HuH-7.5 (cell line): ENCODE results near the gene CXCL11.
"Not testable (repeated sequence)": the region's sequence is repeated elsewhere in the genome, so short reads cannot be mapped to it uniquely, and the experiment has no call there.

Experiments used
- DNase-seq: peaks from one replicate; pipeline ENCODE4 v3.0.0; 2011; ENCODE audit warnings: low spot score

Gene CXCL11

GRCh38 chr4:76042241-76042998 lies 6.5 kb upstream of the CXCL11 start:
- not testable (repeated sequence) for DNase-seq

GRCh38 chr4:76036855-76037254 lies 985 bp upstream of the CXCL11 start:
- no peak for DNase-seq

GRCh38 chr4:76035141-76035540 lies 729 bp downstream of the CXCL11 start:
- DNase-seq = no peak

GRCh38 chr4:76029300-76029699 lies 6.6 kb downstream of the CXCL11 start:
- no peak for DNase-seq

GRCh38 chr4:76028350-76028765 lies 7.5 kb downstream of the CXCL11 start:
- no peak for DNase-seq

GRCh38 chr4:76024065-76024464 lies 11.8 kb downstream of the CXCL11 start:
- no peak for DNase-seq

GRCh38 chr4:76023389-76023788 lies 12.5 kb downstream of the CXCL11 start, which contains the start of gene CXCL10:
CXCL10 (minus strand) TSS chr4:76023497; CDS start chr4:76023431, 66 bp downstream.
- DNase-seq = no peak

- no peak for DNase-seq
Measured at GRCh38 chr4:76022677-76023076, 13.2 kb downstream of the CXCL11 start.

GRCh38 chr4:76022031-76022430 lies 13.8 kb downstream of the CXCL11 start:
- DNase-seq = no peak

- DNase-seq = no peak
Measured at GRCh38 chr4:76017056-76017686, 18.7 kb downstream of the CXCL11 start.

GRCh38 chr4:76016393-76016792 lies 19.5 kb downstream of the CXCL11 start:
- DNase-seq = no peak

- no peak for DNase-seq
Measured at GRCh38 chr4:76013540-76013939, 22.3 kb downstream of the CXCL11 start.

- no peak for DNase-seq
Measured at GRCh38 chr4:76012388-76012801, 23.5 kb downstream of the CXCL11 start.

GRCh38 chr4:76011700-76012387 lies 24.0 kb downstream of the CXCL11 start:
- DNase-seq = no peak

- DNase-seq = no peak
Measured at GRCh38 chr4:76011018-76011670, 24.7 kb downstream of the CXCL11 start.

- no peak for DNase-seq
Measured at GRCh38 chr4:76010576-76010975, 25.3 kb downstream of the CXCL11 start.

GRCh38 chr4:76009311-76009710 lies 26.6 kb downstream of the CXCL11 start:
- no peak for DNase-seq

GRCh38 chr4:76007089-76007862 lies 28.6 kb downstream of the CXCL11 start, which contains the start of gene CXCL9:
CXCL9 (minus strand) TSS chr4:76007509; CDS start chr4:76007449, 60 bp downstream.
- DNase-seq = peak; percentile 27

- no peak for DNase-seq
Measured at GRCh38 chr4:76003620-76004019, 32.2 kb downstream of the CXCL11 start.

GRCh38 chr4:76003035-76003434 lies 32.8 kb downstream of the CXCL11 start:
- no peak for DNase-seq

GRCh38 chr4:76002176-76002575 lies 33.7 kb downstream of the CXCL11 start:
- DNase-seq = no peak

GRCh38 chr4:76001700-76002099 lies 34.2 kb downstream of the CXCL11 start:
- DNase-seq = no peak
